K562 (cell line): Measurements from ENCODE around the gene DTD1. TPM values are rescaled to one million over a fixed set of nuclear protein-coding genes. Genes with fewer than 3 reads are reported as not detected.

Experiments used
- ARID1B ChIP-seq: fragments of 450-650 bp; IDR thresholded peaks from 2 replicates; pipeline ENCODE4 v1.6.1; 2016; ENCODE audit warnings: antibody characterized with exemption, mild to moderate bottlenecking, inconsistent platforms
- CTCF ChIP-seq, 3 experiments: IDR thresholded peaks in 2 of 3; conservative IDR thresholded peaks in 1 of 3; 2 replicates each; pipeline ENCODE4 v1.5.1; 2011 to 2012; ENCODE audit warnings: low read length in 3 of 3, mild to moderate bottlenecking in 3 of 3, control low read depth in 2 of 3, improper control_type of control experiment in 1 of 3, inconsistent platforms in 1 of 3, low read depth in 1 of 3, mixed read lengths in 1 of 3, moderate library complexity in 1 of 3; ENCODE audit not compliant: insufficient read depth in 2 of 3
- HNRNPUL1 ChIP-seq: fragments of 200-400 bp; formaldehyde crosslinking; IDR thresholded peaks from 2 replicates; pipeline ENCODE4 v1.6.1; 2017; ENCODE audit warnings: low read length
- MTA2 ChIP-seq: fragments of 450-650 bp; IDR thresholded peaks from 2 replicates; pipeline ENCODE4 v1.6.1; 2016; ENCODE audit warnings: low read depth
- RREB1 ChIP-seq: fragments of 250-450 bp; sonication (Bioruptor Pico); IDR thresholded peaks from 2 replicates; pipeline ENCODE4 v1.4.0; 2020
- ZMIZ1 ChIP-seq, 2 experiments: fragments of 150-350 bp in 1 of 2; IDR thresholded peaks; 2 replicates each; pipeline ENCODE4 v1.6.1; 2012 to 2016; ENCODE audit warnings: low read depth in 2 of 2, low read length in 2 of 2, mild to moderate bottlenecking in 1 of 2, moderate library complexity in 1 of 2
- ZNF3 ChIP-seq: fragments of 250-450 bp; sonication (Bioruptor Pico); IDR thresholded peaks from 2 replicates; pipeline ENCODE4 v1.5.0; 2021; ENCODE audit warnings: mild to moderate bottlenecking, moderate library complexity
- ZNF316 ChIP-seq: fragments of 450-650 bp; IDR thresholded peaks from 2 replicates; pipeline ENCODE4 v1.6.1; 2016
- polyA plus RNA-seq, 8 experiments: library from polyadenylated mRNA; depleted of rRNA in 4 of 8; stranded (reverse) in 5 of 8; unstranded in 3 of 8; fragments of >200 nt; fragmentation: Nextera tagmentation in 2 of 8; fragmentation: Illumina TruSeq in 1 of 8; extraction: Ambion mirVana in 2 of 8; extraction: Trizol in 1 of 8; gene quantifications; 2 replicates each; pipeline versions ENCODE4 v1.2.1 to v1.2.3, GENCODE V29; 2011 to 2014; ENCODE audit warnings: inconsistent platforms in 1 of 8, missing spikeins in 1 of 8
- total RNA-seq, 7 experiments: library from RNA; depleted of rRNA in 6 of 7; stranded (reverse); fragments of >200 nt in 6 of 7; fragmentation: Illumina TruSeq in 2 of 7; extraction: Trizol in 2 of 7; gene quantifications; 2 replicates each; pipeline versions ENCODE4 v1.2.1 to v1.2.3, GENCODE V29; 2011 to 2021; ENCODE audit warnings: low replicate concordance in 1 of 7

The DTD1 gene
- total and polyA plus RNA-seq, 9 of the 15 experiments (the other 6 are each of a cell fraction or from before 2014, with no cell fraction given): 5.7 to 28.6 (median 26.8) TPM

- TF ChIP-seq ZMIZ1 (IDR thresholded peaks at IDR 0.05; ENCODE audit: low read depth in 2 of 2, low read length in 2 of 2) (no peak), ZNF3 (no peak), HNRNPUL1 (no peak), CTCF (IDR thresholded peaks at IDR 0.05 in 2 of 3, conservative IDR thresholded peaks at IDR 0.05 in 1 of 3; ENCODE audit: insufficient read depth in 2 of 3, low read depth in 1 of 3, low read length in 3 of 3) (no peak), RREB1 (CRISPR knock-in tag) (no peak), MTA2 (no peak), ARID1B (no peak), ZNF316 (no peak)
These were observed 218.0 kb downstream of the DTD1 start (continued) for GRCh38 chr20:18805881-18806280.
